Right renal pelvis (tissue), 4 donors: ENCODE measurements around the gene ENTPD8. TPM values are rescaled to one million over a fixed set of nuclear protein-coding genes. Genes with fewer than 3 reads are reported as not detected.

ENCODE experiments used
- DNase-seq, 4 donors: peaks; one replicate each; pipeline ENCODE4 v3.0.0-alpha.2; 2013; ENCODE audit warnings: low read depth in 4 of 4, low spot score in 3 of 4, missing footprints in 1 of 4
- polyA plus RNA-seq, 4 donors: library from polyadenylated mRNA; unstranded; fragments of 120-200 nt; gene quantifications; one replicate each; pipeline ENCODE4 v1.2.1, GENCODE V29; 2013; ENCODE audit not compliant: insufficient read length in 4 of 4

The ENTPD8 gene
- polyA plus RNA-seq, 4 donors, result 0.52 to 0.59 (median 0.56) TPM

DNA sequence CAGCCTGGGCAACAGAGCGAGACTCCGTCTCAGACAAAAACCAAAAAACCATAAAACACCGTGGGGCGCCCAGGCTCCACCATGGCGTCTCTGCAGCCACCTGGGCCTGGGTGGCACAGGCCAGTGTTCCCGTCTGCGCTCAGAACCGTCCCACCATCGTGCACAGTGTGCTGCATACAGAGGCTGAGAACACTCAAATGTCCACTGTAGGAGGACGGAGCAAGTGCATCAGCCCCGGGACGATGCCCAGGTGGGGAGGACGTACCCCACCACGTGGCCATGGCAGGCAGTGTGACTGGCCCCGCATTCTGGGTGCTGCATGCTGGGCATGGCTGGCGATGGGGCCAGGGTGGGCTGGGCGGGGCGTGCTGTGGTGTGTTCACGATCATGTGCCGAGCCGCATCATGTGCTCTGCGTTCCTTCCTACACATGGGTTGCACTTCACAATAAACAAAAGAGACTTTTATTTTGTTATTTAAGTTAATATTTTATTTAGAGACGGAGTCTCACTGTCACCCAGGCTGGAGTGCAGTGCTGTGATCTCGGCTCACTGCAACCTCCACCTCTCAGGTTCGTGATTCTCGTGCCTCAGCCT is 56.0 kb downstream of the ENTPD8 start:
- no peak for DNase-seq

Other genes starting within 250 kb of the ENTPD8 start
- 10 to 100 TPM; 12.9 to 18.6 (median 14.1) TPM for gene TPRN, start 240.6 kb downstream of the ENTPD8 start, polyA plus RNA-seq
- gene TMEM203, start 235.7 kb downstream of the ENTPD8 start, polyA plus RNA-seq, result 10 to 100 TPM; 44.6 to 49.8 (median 47.4) TPM
- gene NDOR1, start 235.7 kb downstream of the ENTPD8 start, polyA plus RNA-seq, result 10 to 100 TPM; 10.0 to 16.0 (median 10.9) TPM
- gene RNF208, start 219.1 kb downstream of the ENTPD8 start, polyA plus RNA-seq, result 10 to 100 TPM in 2 of 4 donors, 1 to 10 TPM in 2; 7.9 to 16.3 (median 10.1) TPM
- gene CYSRT1, start 216.2 kb downstream of the ENTPD8 start, polyA plus RNA-seq, result 10 to 100 TPM in 2 of 4 donors, 1 to 10 TPM in 2; 4.9 to 14.2 (median 10.8) TPM
- 10 to 100 TPM in 1 of 4 donors, 1 to 10 TPM in 3; 5.1 to 14.5 (median 9.7) TPM for gene RNF224, start 213.9 kb downstream of the ENTPD8 start, polyA plus RNA-seq
- gene SLC34A3, start 210.5 kb downstream of the ENTPD8 start, polyA plus RNA-seq, result 10 to 100 TPM in 1 of 4 donors, 1 to 10 TPM in 3; 4.7 to 11.9 (median 7.3) TPM
- 100 to 1,000 TPM; 343 to 454 (median 348) TPM for gene TUBB4B, start 200.1 kb downstream of the ENTPD8 start, polyA plus RNA-seq
- gene STPG3, start 190.1 kb downstream of the ENTPD8 start, polyA plus RNA-seq, result 1 to 10 TPM; 1.7 to 2.3 (median 1.8) TPM
- 10 to 100 TPM; 46.6 to 69.7 (median 51.2) TPM for gene NELFB, start 186.0 kb downstream of the ENTPD8 start, polyA plus RNA-seq
- gene TOR4A, start 163.6 kb downstream of the ENTPD8 start, polyA plus RNA-seq, result 1 to 10 TPM; 3.6 to 10.0 (median 4.9) TPM
- gene NRARP, start 139.1 kb downstream of the ENTPD8 start, polyA plus RNA-seq, result 10 to 100 TPM in 1 of 4 donors, 1 to 10 TPM in 3; 6.6 to 10.1 (median 6.7) TPM
- gene EXD3, start 18.2 kb downstream of the ENTPD8 start, polyA plus RNA-seq, result 10 to 100 TPM; 12.5 to 19.3 (median 13.8) TPM
- 10 to 100 TPM in 1 of 4 donors, 1 to 10 TPM in 3; 5.7 to 10.1 (median 6.2) TPM for gene NOXA1, start 18.0 kb downstream of the ENTPD8 start, polyA plus RNA-seq
- gene NSMF, start 18.0 kb upstream of the ENTPD8 start, polyA plus RNA-seq, result 10 to 100 TPM; 45.5 to 49.6 (median 45.8) TPM
- gene PNPLA7, start 109.0 kb upstream of the ENTPD8 start, polyA plus RNA-seq, result 1 to 10 TPM; 1.6 to 2.7 (median 2.2) TPM
- 10 to 100 TPM; 15.5 to 30.0 (median 17.1) TPM for gene MRPL41, start 110.5 kb upstream of the ENTPD8 start, polyA plus RNA-seq
- 10 to 100 TPM; 35.4 to 48.2 (median 45.3) TPM for gene DPH7, start 137.6 kb upstream of the ENTPD8 start, polyA plus RNA-seq
- gene ZMYND19, start 149.2 kb upstream of the ENTPD8 start, polyA plus RNA-seq, result 10 to 100 TPM; 20.3 to 26.3 (median 21.6) TPM
- gene ARRDC1, start 164.3 kb upstream of the ENTPD8 start, polyA plus RNA-seq, result 10 to 100 TPM; 27.9 to 37.7 (median 32.3) TPM
- 10 to 100 TPM; 62.6 to 73.2 (median 71.3) TPM for gene EHMT1, start 177.6 kb upstream of the ENTPD8 start, polyA plus RNA-seq